ENCODE results near the gene CFAP77. TPM values are rescaled to one million over a fixed set of nuclear protein-coding genes. Genes with fewer than 3 reads are reported as not detected.

CFAP77 gene
- total RNA-seq, 1 donor from 2014 or later: not detected

GRCh38 chr9:132513416-132513815 lies 103.4 kb downstream of the CFAP77 start:
- no peak for TF ChIP-seq CTCF (IDR thresholded peaks at IDR 0.05)
- POLR2A ChIA-PET: no interaction called here
- Mint-ChIP-seq H3K27ac (no peak overlapping the region), H3K4me1 (no peaks in the 10 kb centered on the region), H3K9me3 (no peaks in the 10 kb centered on the region), H3K4me3 (no peak overlapping the region), H3K27me3 (peaks cover 11% of the 10 kb centered on the region), H3K36me3 (ENCODE audit: low read depth) (no peaks in the 10 kb centered on the region)
- intact Hi-C loops (cut with micrococcal nuclease): loop anchor here (10.0 kb wide), 1 partner anchor 59 kb away; no protein-coding TSS in a partner anchor
- CTCF ChIA-PET: no interaction called here
- DNase-seq (no peak), ATAC-seq (ENCODE audit: low read depth) (no peak)

DNA sequence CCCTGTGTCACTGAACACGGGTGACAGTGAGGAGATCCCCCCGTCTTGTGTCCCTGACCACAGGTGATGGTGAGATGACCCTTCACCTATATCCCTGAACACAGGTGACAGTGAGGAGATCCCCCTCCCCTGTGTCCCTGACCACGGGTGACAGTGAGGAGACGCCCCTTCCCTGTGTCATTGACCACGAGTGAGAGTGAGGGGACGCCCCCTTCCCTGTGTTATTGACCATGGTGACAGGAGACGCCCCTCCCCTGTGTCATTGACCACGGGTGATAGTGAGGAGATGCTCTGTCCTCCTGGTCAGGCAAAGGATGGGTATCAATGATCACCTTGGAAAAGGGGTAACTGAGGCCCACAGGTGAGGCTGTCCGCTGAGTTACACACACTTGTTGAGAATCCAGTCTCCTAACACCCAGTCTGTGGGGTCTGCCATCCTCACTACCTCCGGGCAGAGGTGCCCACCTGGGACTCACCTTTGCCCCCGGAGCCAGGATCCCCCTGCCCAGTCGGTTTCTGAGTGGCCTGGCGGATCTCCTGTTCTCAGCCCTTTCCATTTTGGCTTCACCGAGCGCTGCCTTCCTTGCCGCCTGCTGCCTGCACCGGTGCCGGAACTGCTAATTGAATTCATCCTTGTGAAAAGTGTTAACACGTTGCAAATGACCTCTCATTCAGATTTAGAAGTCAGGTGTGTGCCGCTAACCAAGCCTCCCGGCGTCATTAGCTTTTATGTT lies 104.2 kb downstream of the CFAP77 start:
- no peaks in the 10 kb centered on the region for H3K36me3 Mint-ChIP-seq (ENCODE audit: low read depth)
- H3K27me3 Mint-ChIP-seq: peaks cover 11% of the 10 kb centered on the region
- H3K4me1 Mint-ChIP-seq: no peaks in the 10 kb centered on the region
- DNase-seq (no peak), ATAC-seq (ENCODE audit: low read depth) (no peak)
- intact Hi-C loops (cut with micrococcal nuclease): loop anchor here (10.0 kb wide), 1 partner anchor 59 kb away; no protein-coding TSS in a partner anchor
- TF ChIP-seq CTCF (IDR thresholded peaks at IDR 0.05): no peak
- H3K27ac Mint-ChIP-seq: no peak overlapping the region
- no peaks in the 10 kb centered on the region for H3K9me3 Mint-ChIP-seq
- ChIA-PET POLR2A (no interaction called here), CTCF (no interaction called here)
- no peak overlapping the region for H3K4me3 Mint-ChIP-seq

DNA sequence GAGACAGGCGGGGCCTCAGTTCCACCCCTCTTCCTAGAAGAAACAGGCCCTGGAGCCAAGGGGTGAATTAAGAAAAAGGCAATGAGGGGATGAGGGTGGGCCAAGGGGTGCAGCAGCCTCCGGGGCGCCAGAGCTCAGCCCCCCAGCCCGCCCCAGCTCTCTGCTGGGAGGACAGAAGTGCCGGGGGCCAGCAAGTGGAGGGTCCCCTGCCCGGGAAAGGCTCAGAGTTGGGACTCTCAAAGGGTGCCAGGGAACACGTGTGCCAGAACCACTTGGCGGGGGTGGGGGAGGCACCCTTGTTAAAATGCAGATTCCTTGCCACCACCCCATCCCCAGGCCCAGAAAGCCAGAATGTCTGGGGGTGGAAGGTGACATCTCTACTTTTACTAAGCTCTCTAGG lies 104.8 kb downstream of the CFAP77 start:
- no peak overlapping the region for H3K27ac Mint-ChIP-seq
- H3K27me3 Mint-ChIP-seq: peaks cover 11% of the 10 kb centered on the region
- no peaks in the 10 kb centered on the region for H3K9me3 Mint-ChIP-seq
- H3K4me3 Mint-ChIP-seq: no peak overlapping the region
- ChIA-PET CTCF (no interaction called here), POLR2A (no interaction called here)
- ATAC-seq (ENCODE audit: low read depth) (no peak), DNase-seq (no peak)
- TF ChIP-seq CTCF (IDR thresholded peaks at IDR 0.05): no peak
- intact Hi-C loops (cut with micrococcal nuclease): loop anchor here (10.0 kb wide), 1 partner anchor 60 kb away; no protein-coding TSS in a partner anchor
- no peaks in the 10 kb centered on the region for H3K4me1 Mint-ChIP-seq
- H3K36me3 Mint-ChIP-seq (ENCODE audit: low read depth): no peaks in the 10 kb centered on the region

- peaks cover 15% of the 10 kb centered on the region for H3K27me3 Mint-ChIP-seq
- H3K4me3 Mint-ChIP-seq: no peak overlapping the region
- ChIA-PET POLR2A (no interaction called here), CTCF (interaction anchor here (0.6 kb wide), 1 partner anchor 19 kb away, joined by 3 read pairs; no protein-coding TSS in a partner anchor)
- TF ChIP-seq CTCF (IDR thresholded peaks at IDR 0.05): no peak
- no peaks in the 10 kb centered on the region for H3K4me1 Mint-ChIP-seq
- H3K27ac Mint-ChIP-seq: no peak overlapping the region
- DNase-seq (no peak), ATAC-seq (ENCODE audit: low read depth) (no peak)
- no peaks in the 10 kb centered on the region for H3K36me3 Mint-ChIP-seq (ENCODE audit: low read depth)
- no peaks in the 10 kb centered on the region for H3K9me3 Mint-ChIP-seq
- intact Hi-C loops (cut with micrococcal nuclease): loop anchor here (10.0 kb wide), 1 partner anchor 62 kb away; no protein-coding TSS in a partner anchor
Measured at GRCh38 chr9:132516301-132516700, 106.3 kb downstream of the CFAP77 start.

DNA sequence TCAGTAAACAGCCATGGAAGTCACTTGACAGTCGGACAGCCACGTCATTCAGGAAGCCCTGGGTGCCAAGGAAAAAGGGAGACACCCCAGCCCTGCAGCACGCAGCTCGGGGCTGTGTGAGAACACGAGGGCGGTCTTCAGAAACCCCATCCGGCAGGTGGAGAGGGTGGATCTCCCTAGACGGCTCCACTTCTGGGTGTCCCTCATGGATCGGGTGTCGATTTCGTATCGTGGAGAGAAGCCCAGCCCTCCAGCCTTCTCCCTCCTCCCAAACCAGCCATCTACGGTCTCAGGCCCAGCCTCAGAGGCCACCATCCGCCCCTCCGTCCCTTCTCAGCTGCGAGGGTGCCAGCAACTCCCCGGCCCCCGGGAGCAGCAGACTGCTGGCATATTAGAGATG lies 106.9 kb downstream of the CFAP77 start:
- no peaks in the 10 kb centered on the region for H3K36me3 Mint-ChIP-seq (ENCODE audit: low read depth)
- H3K4me3 Mint-ChIP-seq: no peak overlapping the region
- CTCF ChIA-PET: no interaction called here

More for the DNA sequence above, 106.9 kb downstream of the CFAP77 start:
- POLR2A ChIA-PET: no interaction called here
- H3K27ac Mint-ChIP-seq: no peak overlapping the region
- H3K27me3 Mint-ChIP-seq: peaks cover 15% of the 10 kb centered on the region
- intact Hi-C loops (cut with micrococcal nuclease): loop anchor here (10.0 kb wide), 1 partner anchor 62 kb away; no protein-coding TSS in a partner anchor
- TF ChIP-seq CTCF (IDR thresholded peaks at IDR 0.05): no peak
- DNase-seq (no peak), ATAC-seq (ENCODE audit: low read depth) (no peak)
- no peaks in the 10 kb centered on the region for H3K4me1 Mint-ChIP-seq
- no peaks in the 10 kb centered on the region for H3K9me3 Mint-ChIP-seq
